C4-2B (cell line): Measurements from ENCODE around the gene RHOF.

Experiments
- H3K27ac ChIP-seq: fragments of 450-650 bp; 2 replicates; pipeline ENCODE4 v1.5.1; 2017
- ZFX ChIP-seq: fragments of 450-650 bp; IDR thresholded peaks from 2 replicates; pipeline ENCODE4 v1.6.1; 2017
- TF ChIP-seq, protein P1 (sequence below): fragments of 450-650 bp; conservative IDR thresholded peaks from 2 replicates; pipeline ENCODE4 v1.5.1; 2017; ENCODE audit warnings: mild to moderate bottlenecking

Gene RHOF

GRCh38 chr12:121793440-121793837 is at the start of gene RHOF:
Gene RHOF, minus strand, starts transcription at chr12:121793688. Its CDS starts 55 bp downstream, at chr12:121793633.
- no peak for TF ChIP-seq ZFX
- TF ChIP-seq, protein P1, sequence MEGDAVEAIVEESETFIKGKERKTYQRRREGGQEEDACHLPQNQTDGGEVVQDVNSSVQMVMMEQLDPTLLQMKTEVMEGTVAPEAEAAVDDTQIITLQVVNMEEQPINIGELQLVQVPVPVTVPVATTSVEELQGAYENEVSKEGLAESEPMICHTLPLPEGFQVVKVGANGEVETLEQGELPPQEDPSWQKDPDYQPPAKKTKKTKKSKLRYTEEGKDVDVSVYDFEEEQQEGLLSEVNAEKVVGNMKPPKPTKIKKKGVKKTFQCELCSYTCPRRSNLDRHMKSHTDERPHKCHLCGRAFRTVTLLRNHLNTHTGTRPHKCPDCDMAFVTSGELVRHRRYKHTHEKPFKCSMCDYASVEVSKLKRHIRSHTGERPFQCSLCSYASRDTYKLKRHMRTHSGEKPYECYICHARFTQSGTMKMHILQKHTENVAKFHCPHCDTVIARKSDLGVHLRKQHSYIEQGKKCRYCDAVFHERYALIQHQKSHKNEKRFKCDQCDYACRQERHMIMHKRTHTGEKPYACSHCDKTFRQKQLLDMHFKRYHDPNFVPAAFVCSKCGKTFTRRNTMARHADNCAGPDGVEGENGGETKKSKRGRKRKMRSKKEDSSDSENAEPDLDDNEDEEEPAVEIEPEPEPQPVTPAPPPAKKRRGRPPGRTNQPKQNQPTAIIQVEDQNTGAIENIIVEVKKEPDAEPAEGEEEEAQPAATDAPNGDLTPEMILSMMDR: no peak

GRCh38 chr12:121839993-121840761 is 46.7 kb upstream of the RHOF start:
- TF ChIP-seq, protein P1: no peak
- no peak for TF ChIP-seq ZFX
- peak overlapping the region; percentile 77 for H3K27ac ChIP-seq

More at GRCh38 chr12:121793440-121793837, at the start of gene RHOF:
- peak within 1 kb of the TSS; percentile 98 for H3K27ac ChIP-seq

DNA sequence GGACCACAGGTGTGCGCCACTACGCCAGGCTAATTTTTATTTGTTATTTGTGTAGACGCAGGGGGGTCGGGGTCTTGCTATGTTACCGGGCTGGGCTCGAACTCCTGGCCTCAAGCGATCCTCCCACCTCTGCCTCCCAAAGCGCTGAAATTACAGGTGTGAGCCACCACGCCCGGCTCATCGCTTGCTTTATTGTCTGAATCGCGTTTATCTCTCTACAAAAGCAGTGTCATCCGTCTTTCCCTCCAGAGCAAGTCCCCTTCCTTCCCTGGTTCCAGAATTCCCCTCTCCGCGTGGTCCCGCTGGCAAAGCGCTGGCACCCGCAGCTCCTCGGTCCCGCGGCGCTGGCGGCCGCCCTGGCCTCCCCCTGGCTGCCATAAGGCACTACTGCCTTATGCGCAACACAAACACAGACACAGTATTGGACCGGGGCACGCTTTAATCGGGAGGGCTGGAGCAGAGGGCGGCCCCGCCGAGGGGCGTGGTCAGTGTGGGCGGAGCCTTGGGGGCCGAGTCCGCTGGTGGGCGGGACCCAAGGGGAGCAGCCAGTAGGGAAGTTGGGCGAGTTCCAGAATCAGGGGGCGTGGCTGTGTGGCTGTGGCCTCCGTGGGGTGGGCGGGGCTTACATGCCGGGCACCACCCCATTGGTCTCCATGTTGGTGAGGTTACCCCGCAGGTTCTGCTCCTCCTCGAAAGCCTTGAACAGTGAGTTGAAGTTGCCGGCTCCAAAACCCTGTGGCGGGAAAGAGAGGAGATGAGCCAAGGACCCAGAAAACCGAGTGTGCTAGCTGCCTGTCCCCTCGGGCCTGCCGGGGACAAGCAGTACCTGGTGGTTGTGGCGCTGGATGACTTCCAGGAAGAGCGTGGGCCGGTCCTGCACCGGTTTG is 45.9 kb upstream of the RHOF start:
- TF ChIP-seq, protein P1: no peak; the same call in 1 of the 2 replicates
- no peak for TF ChIP-seq ZFX
- peak overlapping the region; percentile 77 for H3K27ac ChIP-seq

DNA sequence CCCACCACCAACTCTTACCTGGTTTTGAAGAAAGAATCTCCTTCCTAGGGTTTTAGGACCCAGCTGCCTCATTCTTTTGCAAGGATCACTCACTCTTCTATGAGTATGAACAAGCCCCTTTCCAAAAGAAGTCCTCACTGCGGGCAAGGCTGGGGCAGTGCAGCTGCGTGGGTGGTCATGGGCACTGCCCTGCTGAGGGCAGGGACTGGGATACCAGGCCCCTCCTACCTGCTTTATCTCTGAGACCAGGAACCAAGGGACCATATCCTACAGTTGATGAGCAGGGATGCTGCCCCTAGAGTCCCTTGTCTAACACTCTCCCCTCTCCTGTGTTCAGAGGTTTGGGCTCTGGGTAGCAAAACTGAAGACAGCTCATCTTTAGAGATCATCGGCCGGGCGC is 44.6 kb upstream of the RHOF start:
- no peak overlapping the region for H3K27ac ChIP-seq
- TF ChIP-seq ZFX: no peak
- TF ChIP-seq, protein P1: no peak

DNA sequence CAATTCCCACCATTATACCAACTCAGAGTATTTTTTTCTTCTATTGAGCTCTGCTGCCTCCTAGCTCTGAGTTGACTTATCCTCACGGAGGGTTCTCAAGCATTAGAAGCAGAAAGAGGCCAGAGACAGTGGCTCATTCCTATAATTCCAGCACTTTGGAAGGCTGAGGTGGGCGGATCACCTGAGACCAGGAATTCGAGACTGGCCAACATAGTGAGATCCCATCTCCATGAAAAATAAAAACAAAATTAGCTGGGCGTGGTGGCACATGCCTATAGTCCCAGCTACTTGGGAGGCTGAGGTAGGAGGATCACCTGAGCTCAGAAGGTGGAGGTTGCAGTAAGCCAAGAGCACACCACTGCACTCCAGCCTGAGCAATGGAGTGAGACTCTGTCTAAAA is 44.2 kb upstream of the RHOF start:
- H3K27ac ChIP-seq: no peak overlapping the region
- no peak for TF ChIP-seq ZFX
- TF ChIP-seq, protein P1: no peak

GRCh38 chr12:121831571-121832245 is 38.2 kb upstream of the RHOF start:
- TF ChIP-seq ZFX: no peak
- TF ChIP-seq, protein P1: no peak
- H3K27ac ChIP-seq: no peak overlapping the region
